GM21576 (cell line): ENCODE results near the gene TMEM14C.

ENCODE experiments used
- ATAC-seq: cut with Tn5 transposase; IDR thresholded peaks from one replicate; pipeline ENCODE4 v1.9.1; 2021; ENCODE audit warnings: mild to moderate bottlenecking, moderate library complexity; ENCODE audit not compliant: unreplicated experiment

Gene TMEM14C

DNA sequence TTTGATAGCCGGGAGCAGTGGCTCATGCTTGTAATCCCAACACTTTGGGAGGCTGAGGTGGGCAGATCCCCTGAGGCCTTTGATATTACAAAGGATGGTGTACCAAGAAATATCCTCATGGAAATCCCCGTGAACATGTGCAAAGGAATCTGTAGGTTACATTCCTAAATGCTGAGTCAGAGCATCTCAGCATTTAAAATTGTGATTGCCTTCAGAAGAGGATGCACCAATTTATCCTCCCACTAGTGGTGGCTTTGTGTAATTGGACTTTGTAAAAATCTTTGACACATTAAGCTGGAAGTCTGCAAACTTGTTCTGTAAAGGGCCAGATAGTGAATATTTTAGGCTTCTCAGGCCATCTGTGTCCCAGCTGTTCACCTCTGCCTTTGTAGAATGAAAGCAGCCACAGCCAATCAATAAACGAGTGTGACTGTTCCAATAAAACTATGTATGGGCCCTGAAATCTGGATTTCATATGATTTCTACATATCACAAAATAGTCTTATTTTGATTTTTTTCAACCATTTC lies 36.5 kb downstream of the TMEM14C start:
- peak; percentile 65 for ATAC-seq

DNA sequence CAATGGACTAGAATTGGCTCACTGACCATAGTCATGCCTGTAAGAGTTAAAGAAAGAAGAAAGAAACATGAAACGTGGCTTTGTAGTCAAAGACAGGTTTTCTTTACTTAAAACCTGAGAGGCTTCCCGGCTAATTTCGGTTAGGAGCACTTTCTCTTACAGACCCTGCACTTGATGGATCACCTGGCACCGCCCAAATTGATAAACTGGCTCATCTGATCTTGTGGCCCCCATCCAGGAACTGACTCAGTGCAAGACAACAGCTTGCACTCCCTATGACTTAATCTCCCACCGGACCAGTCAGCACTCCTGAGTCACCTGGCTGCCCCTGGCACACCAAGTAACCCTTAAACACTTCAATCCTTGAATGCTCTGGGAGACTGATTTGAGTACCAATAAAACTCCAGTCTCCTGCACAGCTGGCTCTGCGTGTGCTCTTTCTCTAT lies 37.0 kb downstream of the TMEM14C start:
- ATAC-seq, result no peak

DNA sequence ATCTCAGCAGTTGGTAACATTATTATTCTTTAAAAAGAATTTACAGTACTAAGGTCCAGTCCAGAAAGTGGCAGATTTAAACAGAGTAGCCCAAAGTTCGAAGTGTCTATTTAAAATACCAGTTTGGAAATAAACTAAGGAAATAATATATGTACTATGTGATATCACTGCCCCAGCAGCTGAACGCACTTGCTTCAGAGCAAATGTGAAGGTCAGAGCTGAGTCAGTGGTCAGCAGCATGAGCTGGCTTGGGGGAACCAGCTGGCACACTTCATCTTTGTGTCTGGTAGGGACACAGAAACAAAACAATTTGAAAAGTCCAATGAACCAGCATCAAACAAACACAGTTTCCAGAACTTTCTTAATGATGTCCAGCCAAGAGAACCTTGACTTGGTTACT lies 40.1 kb downstream of the TMEM14C start:
- no peak for ATAC-seq

DNA sequence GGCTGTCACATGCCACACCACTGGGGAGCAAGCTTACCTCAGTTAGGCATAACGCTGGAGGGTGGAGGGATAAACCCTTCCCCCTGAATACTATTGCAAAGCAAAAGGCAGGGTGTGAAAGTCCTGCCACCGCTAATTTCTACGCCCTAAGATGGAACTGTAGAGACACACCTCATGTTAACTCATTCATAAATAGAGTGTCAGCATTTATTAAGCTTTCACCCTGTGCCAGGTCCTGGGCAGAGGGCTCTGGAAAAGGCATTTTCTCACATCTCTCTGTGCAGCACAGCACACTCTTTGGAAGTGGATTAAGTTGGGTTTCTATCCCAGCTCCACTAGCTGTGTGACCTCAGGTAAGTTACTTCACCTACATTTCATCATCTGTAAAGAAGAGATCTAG lies 46.5 kb downstream of the TMEM14C start:
- no peak for ATAC-seq

DNA sequence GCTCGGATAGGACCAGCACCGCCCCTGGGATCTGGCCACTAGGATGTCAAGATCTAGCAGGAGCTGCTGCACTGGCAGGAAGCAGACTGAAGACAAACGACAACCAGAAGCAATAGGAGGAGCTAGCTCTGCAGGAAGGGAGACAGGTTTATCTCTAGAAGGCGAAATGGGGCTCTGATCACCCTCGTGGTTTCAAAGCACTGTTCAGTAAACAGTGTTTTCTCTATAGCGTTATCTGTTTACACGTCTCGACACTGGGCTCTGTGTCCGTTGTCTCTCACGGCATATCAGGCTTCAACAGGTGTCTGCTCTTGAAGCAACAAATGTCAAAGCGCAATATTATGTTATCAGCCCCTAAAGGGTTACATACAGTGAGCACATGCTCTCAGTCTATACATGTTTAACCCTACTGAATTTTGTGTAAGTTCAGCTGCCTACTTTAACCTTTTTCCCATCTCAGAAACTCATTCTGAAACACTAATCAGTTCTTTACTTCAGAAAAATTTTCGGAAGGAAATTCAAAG lies 48.6 kb downstream of the TMEM14C start:
- no peak for ATAC-seq

- ATAC-seq, result no peak
Observed at GRCh38 chr6:10778230-10778629, 55.4 kb downstream of the TMEM14C start.

- no peak for ATAC-seq
Observed at GRCh38 chr6:10779076-10779475, 56.2 kb downstream of the TMEM14C start.
